Neuronal stem cell (in vitro differentiated cells): Measurements from ENCODE around the gene CACUL1.

ENCODE experiments used
- DNase-seq: peaks from one replicate; pipeline ENCODE4 v3.0.0-alpha.2; 2013; ENCODE audit warnings: low spot score
- H2AFZ ChIP-seq: one replicate; pipeline ENCODE4 v1.6.1; 2013; ENCODE audit warnings: mild to moderate bottlenecking, low read length, inconsistent platforms
- H2AK5ac ChIP-seq: 2 replicates; pipeline ENCODE4 v1.6.1; 2013; ENCODE audit warnings: low read depth, mild to moderate bottlenecking, inconsistent platforms, low read length, moderate library complexity, mixed read lengths
- H2BK120ac ChIP-seq: 2 replicates; pipeline ENCODE4 v1.6.1; 2013; ENCODE audit warnings: low read depth, mild to moderate bottlenecking, inconsistent platforms, low read length, moderate library complexity, mixed read lengths
- H2BK12ac ChIP-seq: one replicate; pipeline ENCODE4 v1.6.1; 2013; ENCODE audit warnings: low read length, inconsistent platforms
- H2BK15ac ChIP-seq: 2 replicates; pipeline ENCODE4 v1.6.1; 2013; ENCODE audit warnings: mild to moderate bottlenecking, low read length, inconsistent platforms, mixed read lengths
- H2BK5ac ChIP-seq: one replicate; pipeline ENCODE4 v1.6.1; 2013; ENCODE audit warnings: inconsistent platforms, mild to moderate bottlenecking, low read length, moderate library complexity
- H3K14ac ChIP-seq: one replicate; pipeline ENCODE4 v1.6.1; 2013; ENCODE audit warnings: low read length, inconsistent platforms
- H3K18ac ChIP-seq: 2 replicates; pipeline ENCODE4 v1.6.1; 2013; ENCODE audit warnings: low read length, inconsistent platforms
- H3K23ac ChIP-seq: 2 replicates; pipeline ENCODE4 v1.6.1; 2013; ENCODE audit warnings: low read depth, mild to moderate bottlenecking, mixed read lengths, low read length, inconsistent platforms; ENCODE audit not compliant: poor library complexity
- H3K27ac ChIP-seq: replicated peaks from 3 replicates; pipeline ENCODE4 v1.5.1; 2013; ENCODE audit warnings: low read length, inconsistent platforms
- H3K27me3 ChIP-seq, 3 experiments: 2 replicates each; pipeline ENCODE4 v1.6.1; 2013; ENCODE audit warnings: low read length in 3 of 3, mild to moderate bottlenecking in 2 of 3, inconsistent platforms in 1 of 3, low read depth in 1 of 3, mixed read lengths in 1 of 3, moderate library complexity in 1 of 3; ENCODE audit not compliant: control insufficient read depth in 3 of 3, insufficient read depth in 3 of 3
- H3K36me3 ChIP-seq, 2 donors: replicated peaks in 1 of 2; 2 replicates each; pipeline ENCODE4 v1.6.1; 2013; ENCODE audit warnings: low read length in 2 of 2; ENCODE audit not compliant: control insufficient read depth in 2 of 2, insufficient read depth in 2 of 2
- H3K4ac ChIP-seq: 2 replicates; pipeline ENCODE4 v1.6.1; 2013; ENCODE audit warnings: inconsistent platforms, mild to moderate bottlenecking, low read length, moderate library complexity
- H3K4me1 ChIP-seq, 2 donors: 1 replicate in 1 of 2; 2 replicates in 1 of 2; pipeline ENCODE4 v1.6.1; 2013; ENCODE audit warnings: low read length in 2 of 2, low read depth in 1 of 2; ENCODE audit not compliant: control insufficient read depth in 2 of 2, insufficient read depth in 1 of 2
- H3K4me2 ChIP-seq: one replicate; pipeline ENCODE4 v1.6.1; 2013; ENCODE audit warnings: mild to moderate bottlenecking, low read length, inconsistent platforms; ENCODE audit not compliant: insufficient read depth, poor library complexity, severe bottlenecking
- H3K4me3 ChIP-seq, 2 donors: 2 replicates each; pipeline ENCODE4 v1.5.1; 2013; ENCODE audit warnings: low read length in 2 of 2, mild to moderate bottlenecking in 2 of 2, inconsistent platforms in 1 of 2, moderate library complexity in 1 of 2
- H3K79me1 ChIP-seq: one replicate; pipeline ENCODE4 v1.6.1; 2013; ENCODE audit warnings: low read depth, mild to moderate bottlenecking, inconsistent platforms, low read length, moderate library complexity
- H3K9ac ChIP-seq: one replicate; pipeline ENCODE4 v1.6.1; 2013; ENCODE audit warnings: mild to moderate bottlenecking, low read depth, low read length, inconsistent platforms; ENCODE audit not compliant: poor library complexity
- H3K9me3 ChIP-seq, 2 donors: replicated peaks in 1 of 2; 2 replicates each; pipeline versions ENCODE3 to v1.6.1; 2013; ENCODE audit warnings: low read length in 2 of 2, mild to moderate bottlenecking in 2 of 2, inconsistent platforms in 1 of 2, low read depth in 1 of 2, mixed read lengths in 1 of 2, moderate library complexity in 1 of 2; ENCODE audit not compliant: control insufficient read depth in 2 of 2, insufficient read depth in 1 of 2
- H4K8ac ChIP-seq: one replicate; pipeline ENCODE4 v1.6.1; 2013; ENCODE audit warnings: low read depth, mild to moderate bottlenecking, inconsistent platforms, low read length, moderate library complexity
- H4K91ac ChIP-seq: one replicate; pipeline ENCODE4 v1.6.1; 2013; ENCODE audit warnings: low read length, low read depth, mild to moderate bottlenecking, inconsistent platforms; ENCODE audit not compliant: poor library complexity
- WGBS, 2 donors: extraction: QIAGEN DNeasy Blood & Tissue Kit; methylation state at CpG; one replicate each; pipeline ENCODE4 v1.1.7; 2013; ENCODE audit warnings: missing lambda C conversion rate in 2 of 2, mixed read lengths in 1 of 2; ENCODE audit not compliant: insufficient read length in 2 of 2, insufficient replicate concordance in 1 of 2; ENCODE audit errors: extremely low coverage in 2 of 2; 5-methylcytosine and 5-hydroxymethylcytosine counted together

The CACUL1 gene

DNA sequence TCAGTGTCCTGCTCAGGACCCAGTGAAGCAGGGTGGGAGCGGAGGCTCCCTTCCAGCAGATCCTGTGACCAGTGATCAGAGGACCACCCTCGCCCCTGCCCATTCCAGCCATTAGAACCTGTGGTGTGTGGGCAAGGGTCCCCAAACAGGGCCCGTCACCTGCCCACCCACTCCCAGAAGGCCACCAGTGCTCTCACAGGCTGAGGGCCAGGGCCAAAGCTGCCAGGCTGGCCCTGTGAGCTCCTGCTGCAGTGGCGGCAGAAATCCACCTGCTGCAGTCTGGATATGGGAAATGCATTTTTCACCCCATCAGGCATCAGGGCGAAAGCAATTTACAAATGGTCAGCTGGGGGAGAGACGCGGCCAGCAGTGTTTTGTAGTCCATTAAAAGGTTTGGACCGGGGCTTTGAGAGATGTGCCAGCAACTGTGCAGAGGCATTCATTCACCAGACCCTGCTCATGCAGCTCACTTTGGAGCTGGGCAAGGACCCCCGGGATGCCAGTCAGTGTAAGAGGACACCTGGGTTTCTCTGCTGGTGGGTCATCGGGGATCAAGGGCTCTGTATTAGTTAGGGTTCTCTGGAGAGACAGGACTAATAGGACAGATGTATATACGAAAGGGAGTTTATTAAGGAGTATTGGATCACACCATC lies 84.2 kb downstream of the CACUL1 start:
- no peak overlapping the region for H3K4me2 ChIP-seq
- peak overlapping the region; percentile 1 for H3K9ac ChIP-seq
- H2BK5ac ChIP-seq: no peak overlapping the region
- H3K4me1 ChIP-seq: peaks cover 8 to 14% of the 10 kb centered on the region in 2 donors
- H3K18ac ChIP-seq: peak overlapping the region; percentile 78
- H2BK120ac ChIP-seq: no peak overlapping the region
- peaks cover 0 to 18% of the 10 kb centered on the region in 2 donors for H3K36me3 ChIP-seq
- WGBS, 2 donors: no CpG with 5 or more reads among the region's 11 CpGs
- no peak overlapping the region for H3K4me3 ChIP-seq
- no peaks in the 10 kb centered on the region for H3K9me3 ChIP-seq
- H3K23ac ChIP-seq: no peak overlapping the region
- H3K27me3 ChIP-seq: no peaks in the 10 kb centered on the region
- H2AFZ ChIP-seq: no peak overlapping the region
- no peak overlapping the region for H3K27ac ChIP-seq
- no peak overlapping the region for H3K14ac ChIP-seq
- no peak overlapping the region for H4K8ac ChIP-seq
- H4K91ac ChIP-seq: no peak overlapping the region
- H2BK12ac ChIP-seq: no peak overlapping the region
- H3K4ac ChIP-seq: peak overlapping the region; percentile 12
- H2BK15ac ChIP-seq: no peak overlapping the region
- no peak overlapping the region for H2AK5ac ChIP-seq
- DNase-seq: no peak
- H3K79me1 ChIP-seq: no peaks in the 10 kb centered on the region

DNA sequence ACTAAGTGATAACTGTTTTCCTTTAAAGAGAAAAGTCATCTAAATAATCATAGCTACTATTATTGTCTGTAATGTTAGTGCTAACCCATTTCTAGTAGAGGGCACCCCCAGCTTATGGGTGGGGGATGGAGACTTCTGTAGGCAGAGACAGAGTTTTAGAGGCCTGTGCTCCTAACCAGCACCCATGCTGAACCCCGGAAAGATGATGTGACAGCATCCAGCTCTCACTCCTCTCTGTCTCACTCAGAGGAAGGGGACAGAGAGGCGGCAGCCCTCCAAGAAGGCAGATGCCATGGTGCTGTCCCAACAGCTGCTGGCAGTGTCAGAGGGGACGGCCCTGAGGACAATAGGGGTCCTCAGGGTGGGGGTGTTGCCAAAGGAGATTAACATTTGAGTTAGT lies 84.9 kb downstream of the CACUL1 start:
- Histone ChIP-seq H2BK15ac (no peak overlapping the region), H4K8ac (no peak overlapping the region), H2BK5ac (no peak overlapping the region), H3K9ac (no peak overlapping the region), H3K4me3 (no peak overlapping the region), H3K9me3 (no peaks in the 10 kb centered on the region), H4K91ac (no peak overlapping the region), H2BK120ac (no peak overlapping the region), H2BK12ac (no peak overlapping the region), H2AFZ (no peak overlapping the region), H3K36me3 (peaks cover 0 to 11% of the 10 kb centered on the region in 2 donors), H3K23ac (no peak overlapping the region), H2AK5ac (no peak overlapping the region), H3K4me2 (no peak overlapping the region), H3K4me1 (peaks cover 8 to 14% of the 10 kb centered on the region in 2 donors), H3K4ac (no peak overlapping the region), H3K79me1 (no peaks in the 10 kb centered on the region), H3K27ac (no peak overlapping the region), H3K14ac (no peak overlapping the region), H3K18ac (no peak overlapping the region), H3K27me3 (no peaks in the 10 kb centered on the region)
- no peak for DNase-seq
- WGBS, 2 donors: no CpG with 5 or more reads among the region's 3 CpGs

GRCh38 chr10:118669020-118669791 lies 85.6 kb downstream of the CACUL1 start:
- Histone ChIP-seq H3K4me3 (no peak overlapping the region), H3K4ac (no peak overlapping the region), H2AK5ac (no peak overlapping the region), H3K27ac (no peak overlapping the region), H3K14ac (no peak overlapping the region), H2BK12ac (no peak overlapping the region), H3K79me1 (no peaks in the 10 kb centered on the region), H3K4me2 (no peak overlapping the region), H3K27me3 (no peaks in the 10 kb centered on the region), H3K36me3 (peaks cover 0 to 5% of the 10 kb centered on the region in 2 donors), H4K91ac (no peak overlapping the region), H2BK5ac (no peak overlapping the region), H3K9ac (no peak overlapping the region), H3K4me1 (peaks cover 8 to 14% of the 10 kb centered on the region in 2 donors), H2AFZ (no peak overlapping the region), H3K9me3 (no peaks in the 10 kb centered on the region), H2BK120ac (no peak overlapping the region), H3K23ac (no peak overlapping the region), H3K18ac (no peak overlapping the region), H4K8ac (no peak overlapping the region), H2BK15ac (no peak overlapping the region)
- no CpG with 5 or more reads among the region's 20 CpGs for WGBS, 2 donors
- no peak for DNase-seq

DNA sequence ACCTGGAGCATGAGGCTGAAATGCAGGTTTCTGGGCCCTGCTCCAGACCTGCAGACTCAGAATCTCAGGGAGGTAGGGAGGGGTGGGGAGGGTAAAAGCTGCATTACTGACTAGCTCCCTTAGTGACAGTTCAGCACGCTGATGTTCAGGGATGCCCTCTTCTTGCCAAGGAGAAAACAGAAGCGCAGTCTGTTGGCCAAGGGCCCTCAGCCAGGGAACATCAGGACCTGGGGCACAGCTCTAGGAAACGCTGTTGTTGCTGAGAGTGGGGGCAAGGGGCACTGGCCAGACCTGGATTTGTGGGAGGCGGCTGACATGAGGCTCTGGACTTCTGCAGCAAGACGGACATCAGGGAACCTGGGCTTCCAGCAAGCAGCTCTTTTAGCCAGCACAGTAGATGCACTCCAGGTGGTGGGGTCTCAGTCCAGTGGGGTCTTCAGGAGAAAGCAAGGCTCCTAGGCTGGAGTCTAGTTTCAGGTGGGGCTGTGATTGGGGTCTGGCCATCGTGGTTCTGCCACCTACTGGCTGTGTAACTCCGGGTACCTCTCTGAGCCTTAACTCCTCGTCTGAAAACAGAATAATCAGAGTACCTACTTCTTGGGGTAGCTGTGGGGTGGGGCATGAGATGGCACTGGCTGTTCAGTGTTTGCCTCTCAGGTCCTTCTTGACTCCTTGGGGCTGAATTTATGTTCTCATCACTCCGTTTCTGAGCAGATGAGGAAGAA lies 86.4 kb downstream of the CACUL1 start:
- Histone ChIP-seq H2AK5ac (no peak overlapping the region), H4K91ac (no peak overlapping the region), H2BK5ac (no peak overlapping the region), H3K27me3 (no peaks in the 10 kb centered on the region), H3K4ac (no peak overlapping the region), H3K27ac (no peak overlapping the region), H3K79me1 (no peaks in the 10 kb centered on the region), H3K9me3 (no peaks in the 10 kb centered on the region), H3K14ac (no peak overlapping the region), H3K4me1 (peaks cover 8 to 14% of the 10 kb centered on the region in 2 donors), H3K4me2 (no peak overlapping the region), H3K36me3 (no peaks in the 10 kb centered on the region), H3K18ac (no peak overlapping the region), H2BK120ac (no peak overlapping the region), H3K23ac (no peak overlapping the region), H3K9ac (no peak overlapping the region), H2BK12ac (no peak overlapping the region), H4K8ac (no peak overlapping the region), H2AFZ (no peak overlapping the region), H2BK15ac (no peak overlapping the region), H3K4me3 (no peak overlapping the region)
- no CpG with 5 or more reads among the region's 9 CpGs for WGBS, 2 donors
- no peak for DNase-seq
